Fibroblast of villous mesenchyme (primary cell): Measurements from ENCODE around the gene BMAL2. TPM values are rescaled to one million over a fixed set of nuclear protein-coding genes. Genes with fewer than 3 reads are reported as not detected.

Experiments
- DNase-seq: peaks from one replicate; pipeline ENCODE4 v3.0.0-alpha.2; 2010; ENCODE audit warnings: low read depth
- H3K4me3 ChIP-seq: 2 replicates; pipeline ENCODE4 v1.5.1; 2011; ENCODE audit warnings: low read depth, mild to moderate bottlenecking, low read length
- total RNA-seq: library from RNA; depleted of rRNA; stranded (reverse); fragments of >200 nt; gene quantifications from 2 replicates; pipeline ENCODE4 v1.2.3, GENCODE V29; 2012
- TF ChIP-seq, protein P1 (sequence below): IDR thresholded peaks from 2 replicates; pipeline ENCODE4 v1.5.1; 2012; ENCODE audit warnings: low read depth, mild to moderate bottlenecking, low read length; ENCODE audit not compliant: insufficient read depth

Gene BMAL2
- total RNA-seq, 1 donor = 21.6 TPM

GRCh38 chr12:27319848-27320247 lies 12.8 kb upstream of the BMAL2 start:
- TF ChIP-seq, protein P1, sequence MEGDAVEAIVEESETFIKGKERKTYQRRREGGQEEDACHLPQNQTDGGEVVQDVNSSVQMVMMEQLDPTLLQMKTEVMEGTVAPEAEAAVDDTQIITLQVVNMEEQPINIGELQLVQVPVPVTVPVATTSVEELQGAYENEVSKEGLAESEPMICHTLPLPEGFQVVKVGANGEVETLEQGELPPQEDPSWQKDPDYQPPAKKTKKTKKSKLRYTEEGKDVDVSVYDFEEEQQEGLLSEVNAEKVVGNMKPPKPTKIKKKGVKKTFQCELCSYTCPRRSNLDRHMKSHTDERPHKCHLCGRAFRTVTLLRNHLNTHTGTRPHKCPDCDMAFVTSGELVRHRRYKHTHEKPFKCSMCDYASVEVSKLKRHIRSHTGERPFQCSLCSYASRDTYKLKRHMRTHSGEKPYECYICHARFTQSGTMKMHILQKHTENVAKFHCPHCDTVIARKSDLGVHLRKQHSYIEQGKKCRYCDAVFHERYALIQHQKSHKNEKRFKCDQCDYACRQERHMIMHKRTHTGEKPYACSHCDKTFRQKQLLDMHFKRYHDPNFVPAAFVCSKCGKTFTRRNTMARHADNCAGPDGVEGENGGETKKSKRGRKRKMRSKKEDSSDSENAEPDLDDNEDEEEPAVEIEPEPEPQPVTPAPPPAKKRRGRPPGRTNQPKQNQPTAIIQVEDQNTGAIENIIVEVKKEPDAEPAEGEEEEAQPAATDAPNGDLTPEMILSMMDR = no peak
- no peak overlapping the region for H3K4me3 ChIP-seq
- no peak for DNase-seq

- DNase-seq = no peak
- TF ChIP-seq, protein P1 = no peak
- H3K4me3 ChIP-seq = no peak overlapping the region
These were observed 8.1 kb upstream of the BMAL2 start for GRCh38 chr12:27324530-27324929.

- no peak overlapping the region for H3K4me3 ChIP-seq
- no peak for DNase-seq
- TF ChIP-seq, protein P1 = no peak
These were observed 1.8 kb upstream of the BMAL2 start for GRCh38 chr12:27330846-27331245.

DNA sequence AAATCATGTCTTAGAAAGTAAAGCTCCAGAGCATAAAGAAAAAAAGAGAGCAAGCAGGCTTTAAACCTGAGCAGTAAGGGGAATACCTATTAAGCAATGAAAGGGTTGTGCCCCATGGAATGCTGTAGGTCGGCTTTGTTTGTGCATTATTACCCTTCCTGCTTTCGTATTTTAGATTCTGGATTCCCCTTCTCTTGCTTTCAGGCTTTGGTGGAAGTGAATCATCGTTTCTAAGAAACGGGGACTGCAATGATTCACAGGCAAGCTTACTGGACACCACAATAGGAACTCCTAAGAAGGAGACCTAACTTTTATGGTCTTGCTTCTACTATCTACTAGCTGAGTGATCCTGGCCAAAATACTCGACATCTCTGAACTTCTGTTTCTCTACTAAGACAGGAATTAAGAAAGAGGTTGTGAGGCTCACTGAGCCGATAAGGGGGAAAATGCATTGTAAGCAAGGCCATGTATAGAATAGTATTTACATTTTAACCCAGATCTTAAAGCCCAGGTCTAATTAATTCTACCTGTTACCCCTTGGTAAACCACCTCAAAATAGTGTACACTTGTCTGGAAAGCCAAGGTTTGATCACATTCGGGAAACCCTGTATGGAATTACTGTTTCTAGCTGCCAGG lies 1.2 kb upstream of the BMAL2 start:
- no peak overlapping the region for H3K4me3 ChIP-seq
- DNase-seq = peak; percentile 91
- TF ChIP-seq, protein P1 = no peak

DNA sequence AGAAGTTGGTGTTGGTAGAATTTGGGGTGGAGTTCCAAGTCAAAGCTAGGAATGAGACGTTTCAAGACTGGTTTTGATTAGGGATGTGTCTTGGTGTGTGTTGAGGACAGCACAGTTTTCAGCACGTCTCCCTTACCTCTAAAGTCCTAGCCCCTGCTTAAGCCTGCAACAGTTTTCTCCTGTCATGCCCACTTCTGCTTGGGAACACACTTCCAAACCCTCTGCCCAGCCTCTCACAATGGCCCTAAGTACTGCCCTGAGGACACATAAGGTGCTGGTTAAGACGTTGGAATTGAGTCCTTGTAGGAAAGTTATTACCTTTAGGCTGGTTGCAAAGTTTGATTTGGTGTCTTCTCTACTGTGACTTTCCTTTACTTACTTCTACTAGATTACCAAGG lies 710 bp upstream of the BMAL2 start:
- H3K4me3 ChIP-seq = peak overlapping the region; percentile 72
- DNase-seq = no peak
- TF ChIP-seq, protein P1 = no peak

DNA sequence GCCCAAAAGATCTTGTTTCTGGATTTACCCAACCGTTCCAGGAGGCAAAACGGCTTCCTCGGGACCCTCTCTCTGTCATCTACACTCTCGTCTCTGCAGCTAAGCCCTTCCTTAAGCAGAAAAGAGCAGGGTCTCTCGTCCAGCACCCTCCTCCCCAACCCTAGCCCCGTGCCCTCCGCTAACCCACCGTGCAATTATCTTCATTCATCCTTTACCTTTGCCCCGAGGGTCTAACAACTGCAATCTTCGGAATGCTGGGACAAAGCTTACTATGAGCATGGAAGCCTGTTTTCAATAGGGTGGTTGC lies 276 bp upstream of the BMAL2 start:
- no peak for DNase-seq
- H3K4me3 ChIP-seq = peak overlapping the region; percentile 72
- TF ChIP-seq, protein P1 = no peak

DNA sequence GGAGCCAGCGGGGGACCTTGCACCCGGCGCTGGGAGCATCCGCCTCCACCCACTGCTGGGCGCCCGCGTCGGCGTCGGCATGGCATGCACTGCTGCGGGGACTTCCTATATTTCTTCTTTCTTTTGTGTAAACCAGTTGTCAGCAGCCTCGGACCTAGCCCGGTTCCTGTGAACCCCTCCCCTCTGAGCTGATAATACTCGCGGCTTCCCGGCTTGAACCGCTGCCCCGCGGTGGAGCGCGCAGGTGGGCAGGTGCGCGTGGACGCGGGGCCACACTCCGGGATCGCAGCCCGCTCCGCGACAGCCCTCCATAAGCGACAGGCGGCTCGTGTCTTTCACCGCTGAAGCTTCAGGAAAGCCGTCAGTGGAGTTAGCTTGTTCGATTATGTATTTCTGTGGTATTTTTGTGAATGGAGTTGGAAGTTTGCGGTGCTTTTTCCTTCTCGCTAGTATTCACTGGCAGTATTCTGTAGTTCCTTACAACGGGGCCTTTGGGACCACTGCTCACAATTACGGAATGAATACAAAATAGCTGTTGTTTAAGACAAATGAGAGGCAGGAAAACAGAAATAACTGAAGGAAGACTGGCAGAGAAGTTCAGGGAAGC lies 870 bp downstream of the BMAL2 start:
- peak overlapping the region; percentile 72 for H3K4me3 ChIP-seq
- TF ChIP-seq, protein P1 = no peak
- no peak for DNase-seq
